Lung (tissue), 12 donors: Measurements from ENCODE around the gene KIDINS220. TPM values are rescaled to one million over a fixed set of nuclear protein-coding genes. Genes with fewer than 3 reads are reported as not detected.

Source experiments
- ATAC-seq: fragments of 200-7000 bp; cut with Tn5 transposase; one replicate; pipeline ENCODE4 v1.9.1; 2020; ENCODE audit warnings: moderate number of reproducible peaks; ENCODE audit not compliant: insufficient read depth, low FRiP score
- DNase-seq, 3 donors: peaks; one replicate each; pipeline ENCODE4 v3.0.0-alpha.2; 2013 to 2017
- H3K27ac ChIP-seq, 2 donors: one replicate each; pipeline ENCODE4 v1.5.1; 2013; ENCODE audit warnings: mild to moderate bottlenecking in 2 of 2, moderate library complexity in 2 of 2, control low read depth in 1 of 2, inconsistent platforms in 1 of 2, low read depth in 1 of 2, low read length in 1 of 2
- H3K27me3 ChIP-seq, 3 donors: one replicate each; pipeline ENCODE4 v1.5.1; 2013; ENCODE audit warnings: low read length in 2 of 3; ENCODE audit not compliant: control insufficient read depth in 3 of 3, insufficient read depth in 3 of 3
- H3K36me3 ChIP-seq, 4 donors: one replicate each; pipeline ENCODE4 v1.5.1; 2013; ENCODE audit warnings: low read length in 4 of 4, mild to moderate bottlenecking in 1 of 4, moderate library complexity in 1 of 4; ENCODE audit not compliant: control insufficient read depth in 4 of 4, insufficient read depth in 4 of 4
- H3K4me1 ChIP-seq, 5 donors: one replicate each; pipeline ENCODE4 v1.5.1; 2013; ENCODE audit warnings: low read length in 5 of 5, mild to moderate bottlenecking in 2 of 5, moderate library complexity in 1 of 5; ENCODE audit not compliant: control insufficient read depth in 5 of 5, insufficient read depth in 5 of 5
- H3K4me3 ChIP-seq: one replicate; pipeline ENCODE4 v1.5.1; 2013; ENCODE audit warnings: mild to moderate bottlenecking, control low read depth, moderate library complexity
- H3K9ac ChIP-seq, 2 donors: one replicate each; pipeline ENCODE4 v1.5.1; 2013; ENCODE audit warnings: low read length in 2 of 2, control low read depth in 1 of 2; ENCODE audit not compliant: insufficient read depth in 1 of 2
- H3K9me3 ChIP-seq, 4 donors: one replicate each; pipeline ENCODE4 v1.5.1; 2013; ENCODE audit warnings: low read length in 3 of 4, mild to moderate bottlenecking in 1 of 4, moderate library complexity in 1 of 4; ENCODE audit not compliant: control insufficient read depth in 4 of 4, insufficient read depth in 3 of 4
- CTCF ChIP-seq: IDR thresholded peaks from 2 replicates; pipeline ENCODE4 v1.5.1; 2012; ENCODE audit warnings: mild to moderate bottlenecking; ENCODE audit errors: control extremely low read depth, extremely low read depth
- WGBS, 2 donors: extraction: QIAGEN DNeasy Blood & Tissue Kit; methylation state at CpG; one replicate each; pipeline ENCODE4 v1.1.7; 2013; 5-methylcytosine and 5-hydroxymethylcytosine counted together
- polyA plus RNA-seq, 2 donors: library from polyadenylated mRNA; stranded (reverse); fragments of 200-250 nt; gene quantifications; one replicate each; pipeline ENCODE4 v1.2.1, GENCODE V29; 2013
- total RNA-seq, 2 donors: library from RNA; depleted of rRNA in 1 of 2; stranded (reverse); fragments of >200 nt in 1 of 2; gene quantifications; one replicate each; pipeline ENCODE4 v1.2.1, GENCODE V29; 2014 to 2021
- donor health status: control.
- donor health status: control.
- donor health status: Bipolar disorder and iron deficiency.
- donor health status: healthy.
- donor health status: DM: yes; HTN: yes; CAD: no.

Gene KIDINS220
- total and polyA plus RNA-seq, 4 donors: 16.2 to 211 (median 36.4) TPM

GRCh38 chr2:8835279-8835678 lies 2.1 kb downstream of the KIDINS220 start:
- H3K27me3 ChIP-seq: no peaks in the 10 kb centered on the region
- peaks cover 3 to 25% (median 13%) of the 10 kb centered on the region in 5 donors for H3K4me1 ChIP-seq
- no peak overlapping the region for H3K27ac ChIP-seq
- no peaks in the 10 kb centered on the region for H3K9me3 ChIP-seq
- ATAC-seq: no peak
- H3K9ac ChIP-seq: no peak overlapping the region
- DNase-seq: no peak
- no peak for TF ChIP-seq CTCF
- no peak overlapping the region for H3K4me3 ChIP-seq
- H3K36me3 ChIP-seq: no peaks in the 10 kb centered on the region

GRCh38 chr2:8833853-8834252 lies 3.6 kb downstream of the KIDINS220 start:
- Histone ChIP-seq H3K4me1 (peaks cover 3 to 27% (median 15%) of the 10 kb centered on the region in 5 donors), H3K9me3 (no peaks in the 10 kb centered on the region), H3K9ac (no peak overlapping the region), H3K27me3 (no peaks in the 10 kb centered on the region), H3K36me3 (no peaks in the 10 kb centered on the region), H3K4me3 (no peak overlapping the region), H3K27ac (no peak overlapping the region)
- WGBS, 2 donors: 90 to 91% methylated on average over 7 of the region's 7 CpGs
- no peak for ATAC-seq
- TF ChIP-seq CTCF: no peak
- no peak for DNase-seq

DNA sequence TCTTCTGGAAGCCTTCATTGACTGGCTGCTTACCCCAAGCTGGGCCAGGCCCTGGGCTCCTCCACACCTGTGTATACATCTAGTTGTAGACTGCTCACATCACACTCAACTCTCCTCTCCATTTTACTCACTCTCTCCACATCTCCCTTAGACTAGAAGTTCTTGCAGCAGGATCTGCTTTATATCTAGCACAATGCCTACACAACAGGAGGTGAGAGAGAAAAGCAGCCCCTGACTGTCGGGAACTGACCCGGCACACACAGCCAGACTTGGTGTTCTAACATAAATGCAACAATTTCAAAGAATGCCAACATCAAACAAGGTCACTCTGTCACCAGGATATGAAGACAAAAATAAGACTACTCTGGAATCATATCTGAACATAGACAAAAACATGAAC lies 5.9 kb downstream of the KIDINS220 start:
- DNase-seq (no peak), ATAC-seq (no peak)
- Histone ChIP-seq H3K27me3 (no peaks in the 10 kb centered on the region), H3K27ac (no peak overlapping the region), H3K36me3 (peaks cover 0 to 4% (median 0%) of the 10 kb centered on the region in 4 donors), H3K9me3 (no peaks in the 10 kb centered on the region), H3K4me1 (peaks cover 0 to 30% (median 12%) of the 10 kb centered on the region in 5 donors), H3K4me3 (no peak overlapping the region), H3K9ac (no peak overlapping the region)
- TF ChIP-seq CTCF: no peak
- WGBS, 2 donors: 89 to 90% methylated on average over 2 of the region's 2 CpGs

- H3K27ac ChIP-seq: no peak overlapping the region
- no peak for TF ChIP-seq CTCF
- H3K9ac ChIP-seq: no peak overlapping the region
- H3K27me3 ChIP-seq: no peaks in the 10 kb centered on the region
- 91 to 92% methylated on average over 2 of the region's 2 CpGs for WGBS, 2 donors
- no peak overlapping the region for H3K4me3 ChIP-seq
- H3K36me3 ChIP-seq: peaks cover 3 to 11% (median 8%) of the 10 kb centered on the region in 4 donors
- DNase-seq: no peak
- no peaks in the 10 kb centered on the region for H3K9me3 ChIP-seq
- peaks cover 0 to 17% (median 0%) of the 10 kb centered on the region in 5 donors for H3K4me1 ChIP-seq
- ATAC-seq: peak; percentile 34
Measured at GRCh38 chr2:8827729-8828128, 9.7 kb downstream of the KIDINS220 start.
